K562 (cell line): Measurements from ENCODE around the gene PIK3R6. TPM values are rescaled to one million over a fixed set of nuclear protein-coding genes. Genes with fewer than 3 reads are reported as not detected.

ENCODE experiments used
- ATAC-seq: fragments of 200-7000 bp; cut with Tn5 transposase; 3 replicates; pipeline ENCODE4 v1.9.1; 2020; ENCODE audit warnings: moderate library complexity
- BruUV-seq: library from RNA; stranded (reverse); fragments of 400-500 nt; replicated peaks from 2 replicates; lab custom pipeline; 2021; lab: Mats Ljungman, UMichigan
- CTCF ChIA-PET: fragments of 300-600 bp; formaldehyde crosslinking; extraction: SDS; loops from one replicate; lab custom pipeline; 2021; ENCODE audit warnings: low intra/inter-chr PET ratio; lab: Yijun Ruan, JAX
- POLR2A ChIA-PET: fragments of 300-600, 350-650 bp; sonication (Branson Sonifier 250); formaldehyde crosslinking; extraction: SDS; loops from one replicate; lab custom pipeline; 2021; ENCODE audit warnings: antibody characterized with exemption, inconsistent platforms; lab: Yijun Ruan, JAX
- DNase-seq, 4 experiments: peaks; one replicate each; pipeline versions ENCODE4 v3.0.0 to v3.0.0-alpha.2; 2011 to 2018; ENCODE audit warnings: low spot score in 3 of 4, mixed read lengths in 3 of 4; ENCODE audit errors: extremely low read depth in 1 of 4
- FAIRE-seq: peaks from 2 replicates; lab custom pipeline; 2011; peaks lifted over from hg19 to GRCh38; lab: Jason Lieb, UNC
- H2AFZ ChIP-seq: 2 replicates; pipeline ENCODE4 v1.6.0; 2011; ENCODE audit warnings: low read depth, low read length, control low read depth, inconsistent platforms
- H3K27ac ChIP-seq: fragments of 200-600 bp; 3 replicates; pipeline ENCODE4 v1.8.0; 2011; ENCODE audit warnings: low read depth, mild to moderate bottlenecking, control low read depth, inconsistent platforms, low read length, moderate library complexity, mixed read lengths; ENCODE audit errors: extremely low read depth
- H3K27me3 ChIP-seq, 2 experiments: fragments of 300-600 bp in 1 of 2; 2 replicates in 1 of 2; 3 replicates in 1 of 2; pipeline versions ENCODE4 v1.6.0 to v1.8.0; 2011; ENCODE audit warnings: inconsistent platforms in 2 of 2, low read length in 2 of 2, mild to moderate bottlenecking in 1 of 2, mixed read lengths in 1 of 2, moderate library complexity in 1 of 2; ENCODE audit not compliant: control insufficient read depth in 2 of 2, insufficient read depth in 2 of 2
- H3K36me3 ChIP-seq: fragments of 300-600 bp; 3 replicates; pipeline ENCODE4 v1.8.0; 2011; ENCODE audit warnings: mild to moderate bottlenecking, low read length, inconsistent platforms; ENCODE audit not compliant: control insufficient read depth, insufficient read depth
- H3K4me1 ChIP-seq, 2 experiments: fragments of 200-600 bp in 1 of 2; replicated peaks in 1 of 2; 2 replicates in 1 of 2; 3 replicates in 1 of 2; pipeline versions ENCODE4 v1.5.1 to v1.8.0; 2011; ENCODE audit warnings: inconsistent platforms in 2 of 2, low read length in 2 of 2, mild to moderate bottlenecking in 1 of 2, mixed read lengths in 1 of 2, moderate library complexity in 1 of 2; ENCODE audit not compliant: control insufficient read depth in 2 of 2, insufficient read depth in 2 of 2
- H3K4me2 ChIP-seq: 2 replicates; pipeline ENCODE4 v1.6.1; 2011; ENCODE audit warnings: low read length, control low read depth, inconsistent platforms, mixed read lengths; ENCODE audit not compliant: insufficient read depth
- H3K4me3 ChIP-seq: fragments of 200-600 bp; sonication (generic), shearing (Covaris generic); 2 replicates; pipeline ENCODE4 v1.5.1; 2016; ENCODE audit warnings: control low read depth, inconsistent platforms
- H3K79me2 ChIP-seq: fragments of 200-600 bp; 3 replicates; pipeline ENCODE4 v1.8.0; 2011; ENCODE audit warnings: low read length, inconsistent platforms; ENCODE audit not compliant: control insufficient read depth, insufficient read depth
- H3K9ac ChIP-seq, 2 experiments: 2 replicates each; pipeline versions ENCODE4 v1.6.0 to v1.6.1; 2011; ENCODE audit warnings: low read depth in 2 of 2, low read length in 2 of 2, control low read depth in 1 of 2, inconsistent platforms in 1 of 2, mild to moderate bottlenecking in 1 of 2, mixed read lengths in 1 of 2; ENCODE audit not compliant: insufficient read depth in 1 of 2
- H3K9me1 ChIP-seq: one replicate; pipeline ENCODE4 v1.6.0; 2011; ENCODE audit warnings: inconsistent platforms, mild to moderate bottlenecking, low read length, moderate library complexity; ENCODE audit not compliant: control insufficient read depth, insufficient read depth
- H3K9me3 ChIP-seq: replicated peaks from 2 replicates; pipeline ENCODE4 v1.5.1; 2011; ENCODE audit warnings: low read depth, low read length, inconsistent platforms; ENCODE audit not compliant: control insufficient read depth, insufficient read depth
- H4K20me1 ChIP-seq: replicated peaks from 2 replicates; pipeline ENCODE4 v1.6.1; 2011; ENCODE audit warnings: low read length, inconsistent platforms, mixed read lengths; ENCODE audit not compliant: control insufficient read depth, insufficient read depth
- BHLHE40 ChIP-seq: IDR thresholded peaks from 2 replicates; pipeline ENCODE4 v1.6.1; 2011; ENCODE audit warnings: low read length, improper control_type of control experiment
- KDM5B ChIP-seq: fragments of 200-600 bp; sonication (generic); IDR thresholded peaks from 2 replicates; pipeline ENCODE4 v1.6.1; 2012; ENCODE audit warnings: low read depth, mild to moderate bottlenecking, moderate library complexity, low read length, control low read depth, inconsistent platforms; ENCODE audit not compliant: insufficient replicate concordance
- RB1 ChIP-seq: fragments of 450-650 bp; IDR thresholded peaks from 2 replicates; pipeline ENCODE4 v1.6.1; 2017; ENCODE audit warnings: low read depth, mild to moderate bottlenecking
- RBBP5 ChIP-seq: fragments of 200-600 bp; sonication (generic); IDR thresholded peaks from 2 replicates; pipeline ENCODE4 v1.6.1; 2012; ENCODE audit warnings: borderline replicate concordance, mild to moderate bottlenecking, low read length, control low read depth, inconsistent platforms; ENCODE audit not compliant: insufficient read depth, poor library complexity, severe bottlenecking
- SMARCA4 ChIP-seq: fragments of 450-650 bp; IDR thresholded peaks from 2 replicates; pipeline ENCODE4 v1.6.1; 2016
- SP1 ChIP-seq: sonication (generic); formaldehyde crosslinking; IDR thresholded peaks from 2 replicates; pipeline ENCODE4 v1.8.1; 2022; ENCODE audit warnings: mild to moderate bottlenecking, missing genetic modification reagents
- TCF3 ChIP-seq: sonication (generic); formaldehyde crosslinking; IDR thresholded peaks from 2 replicates; pipeline ENCODE4 v1.4.0; 2020; ENCODE audit warnings: mild to moderate bottlenecking, missing genetic modification reagents
- ZBTB33 ChIP-seq: sonication (generic); formaldehyde crosslinking; IDR thresholded peaks from 2 replicates; pipeline ENCODE4 v1.8.1; 2023; ENCODE audit warnings: mild to moderate bottlenecking, missing genetic modification reagents
- ZNF217 ChIP-seq: sonication (generic); formaldehyde crosslinking; IDR thresholded peaks from 2 replicates; pipeline ENCODE4 v1.8.0; 2022; ENCODE audit warnings: mild to moderate bottlenecking, missing genetic modification reagents
- WGBS: fragments of 100-300 bp; shearing (Covaris generic); methylation state at CpG from one replicate; pipeline ENCODE4 v1.1.6; 2016; ENCODE audit warnings: low coverage, mixed read lengths; ENCODE audit not compliant: insufficient coverage; ENCODE audit errors: missing lambda C conversion rate; 5-methylcytosine and 5-hydroxymethylcytosine counted together
- in situ Hi-C: fragments of 300-500 bp; cut with MboI; formaldehyde crosslinking; loops from 4 replicates; pipeline ENCODE4 v1.15.0; 2018; ENCODE audit warnings: inconsistent platforms, mixed read lengths
- intact Hi-C: fragments of 100-400 bp; cut with micrococcal nuclease; formaldehyde crosslinking; loops from 2 replicates; pipeline ENCODE4 v1.14.2; 2022
- polyA plus RNA-seq, 8 experiments: library from polyadenylated mRNA; depleted of rRNA in 4 of 8; stranded (reverse) in 5 of 8; unstranded in 3 of 8; fragments of >200 nt; fragmentation: Nextera tagmentation in 2 of 8; fragmentation: Illumina TruSeq in 1 of 8; extraction: Ambion mirVana in 2 of 8; extraction: Trizol in 1 of 8; gene quantifications; 2 replicates each; pipeline versions ENCODE4 v1.2.1 to v1.2.3, GENCODE V29; 2011 to 2014; ENCODE audit warnings: inconsistent platforms in 1 of 8, missing spikeins in 1 of 8
- total RNA-seq, 7 experiments: library from RNA; depleted of rRNA in 6 of 7; stranded (reverse); fragments of >200 nt in 6 of 7; fragmentation: Illumina TruSeq in 2 of 7; extraction: Trizol in 2 of 7; gene quantifications; 2 replicates each; pipeline versions ENCODE4 v1.2.1 to v1.2.3, GENCODE V29; 2011 to 2021; ENCODE audit warnings: low replicate concordance in 1 of 7
- TF ChIP-seq, protein P1 (sequence below): fragments of 450-650 bp; IDR thresholded peaks from one replicate; pipeline ENCODE4 v1.6.1; 2018; ENCODE audit warnings: mild to moderate bottlenecking, moderate library complexity; ENCODE audit not compliant: partially characterized antibody
- TF ChIP-seq, protein P2 (sequence below): sonication (generic); formaldehyde crosslinking; IDR thresholded peaks from 2 replicates; pipeline ENCODE4 v1.8.1; 2023; ENCODE audit warnings: missing genetic modification reagents, mild to moderate bottlenecking, borderline replicate concordance

PIK3R6 gene
- total and polyA plus RNA-seq, 9 of the 15 experiments (the other 6 are each of a cell fraction or from before 2014, with no cell fraction given): 0.04 TPM; not detected in 8

DNA sequence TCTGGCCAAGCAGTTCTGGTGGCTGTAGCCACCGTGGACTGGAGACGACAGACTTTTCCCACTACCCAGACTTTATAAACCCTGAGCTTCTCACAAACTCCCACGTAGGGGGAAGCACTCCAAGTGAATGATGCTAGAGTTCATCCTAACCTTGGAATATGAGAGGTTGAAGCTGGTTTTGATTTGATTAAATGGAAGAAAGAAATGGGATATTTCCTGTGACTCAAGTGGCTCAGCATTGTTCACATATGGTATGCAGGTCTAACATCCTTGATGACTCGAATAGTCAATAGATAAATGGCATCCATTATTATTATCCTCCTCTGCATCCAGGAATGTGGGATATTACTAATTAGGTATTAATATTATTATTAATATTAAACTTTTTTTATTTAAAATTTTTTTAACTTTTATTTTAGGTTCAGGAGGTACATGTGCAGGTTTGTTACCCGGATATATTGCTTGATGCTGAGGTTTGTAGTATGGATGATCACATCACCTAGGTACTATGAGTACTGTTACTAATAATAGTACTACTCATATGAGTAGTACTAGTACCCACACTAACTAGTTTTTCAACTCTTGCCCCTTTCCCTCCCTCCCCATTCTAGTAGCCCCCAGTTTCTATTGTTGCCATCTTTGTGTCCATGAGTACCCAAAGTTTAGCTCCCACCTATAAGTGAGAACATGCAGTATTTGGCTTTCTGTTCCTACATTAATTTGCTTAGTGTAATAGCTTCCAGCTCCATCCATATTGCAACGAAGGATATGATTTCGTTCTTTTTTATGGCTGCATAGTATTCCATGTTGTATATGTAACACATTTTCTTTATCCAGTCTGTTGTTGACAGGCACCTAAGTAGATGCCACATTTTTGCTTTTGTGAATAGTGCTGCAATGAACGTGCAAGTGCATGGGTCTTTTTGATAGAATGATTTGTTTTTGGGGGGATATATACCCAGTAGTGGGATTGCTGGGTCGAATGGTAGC, 22.9 kb downstream of the PIK3R6 start:
- POLR2A ChIA-PET: interaction anchor here (1.2 kb wide), 1 partner anchor 43 kb away, joined by 3 read pairs; no protein-coding TSS in a partner anchor
- H2AFZ ChIP-seq: no peak overlapping the region
- TF ChIP-seq, protein P1, sequence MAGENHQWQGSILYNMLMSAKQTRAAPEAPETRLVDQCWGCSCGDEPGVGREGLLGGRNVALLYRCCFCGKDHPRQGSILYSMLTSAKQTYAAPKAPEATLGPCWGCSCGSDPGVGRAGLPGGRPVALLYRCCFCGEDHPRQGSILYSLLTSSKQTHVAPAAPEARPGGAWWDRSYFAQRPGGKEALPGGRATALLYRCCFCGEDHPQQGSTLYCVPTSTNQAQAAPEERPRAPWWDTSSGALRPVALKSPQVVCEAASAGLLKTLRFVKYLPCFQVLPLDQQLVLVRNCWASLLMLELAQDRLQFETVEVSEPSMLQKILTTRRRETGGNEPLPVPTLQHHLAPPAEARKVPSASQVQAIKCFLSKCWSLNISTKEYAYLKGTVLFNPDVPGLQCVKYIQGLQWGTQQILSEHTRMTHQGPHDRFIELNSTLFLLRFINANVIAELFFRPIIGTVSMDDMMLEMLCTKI: no peak
- TF ChIP-seq BHLHE40: no peak
- TF ChIP-seq RB1: no peak
- no peak for TF ChIP-seq KDM5B
- no peak for TF ChIP-seq ZBTB33
- no peak for TF ChIP-seq TCF3 (CRISPR knock-in tag)
- TF ChIP-seq, protein P2, sequence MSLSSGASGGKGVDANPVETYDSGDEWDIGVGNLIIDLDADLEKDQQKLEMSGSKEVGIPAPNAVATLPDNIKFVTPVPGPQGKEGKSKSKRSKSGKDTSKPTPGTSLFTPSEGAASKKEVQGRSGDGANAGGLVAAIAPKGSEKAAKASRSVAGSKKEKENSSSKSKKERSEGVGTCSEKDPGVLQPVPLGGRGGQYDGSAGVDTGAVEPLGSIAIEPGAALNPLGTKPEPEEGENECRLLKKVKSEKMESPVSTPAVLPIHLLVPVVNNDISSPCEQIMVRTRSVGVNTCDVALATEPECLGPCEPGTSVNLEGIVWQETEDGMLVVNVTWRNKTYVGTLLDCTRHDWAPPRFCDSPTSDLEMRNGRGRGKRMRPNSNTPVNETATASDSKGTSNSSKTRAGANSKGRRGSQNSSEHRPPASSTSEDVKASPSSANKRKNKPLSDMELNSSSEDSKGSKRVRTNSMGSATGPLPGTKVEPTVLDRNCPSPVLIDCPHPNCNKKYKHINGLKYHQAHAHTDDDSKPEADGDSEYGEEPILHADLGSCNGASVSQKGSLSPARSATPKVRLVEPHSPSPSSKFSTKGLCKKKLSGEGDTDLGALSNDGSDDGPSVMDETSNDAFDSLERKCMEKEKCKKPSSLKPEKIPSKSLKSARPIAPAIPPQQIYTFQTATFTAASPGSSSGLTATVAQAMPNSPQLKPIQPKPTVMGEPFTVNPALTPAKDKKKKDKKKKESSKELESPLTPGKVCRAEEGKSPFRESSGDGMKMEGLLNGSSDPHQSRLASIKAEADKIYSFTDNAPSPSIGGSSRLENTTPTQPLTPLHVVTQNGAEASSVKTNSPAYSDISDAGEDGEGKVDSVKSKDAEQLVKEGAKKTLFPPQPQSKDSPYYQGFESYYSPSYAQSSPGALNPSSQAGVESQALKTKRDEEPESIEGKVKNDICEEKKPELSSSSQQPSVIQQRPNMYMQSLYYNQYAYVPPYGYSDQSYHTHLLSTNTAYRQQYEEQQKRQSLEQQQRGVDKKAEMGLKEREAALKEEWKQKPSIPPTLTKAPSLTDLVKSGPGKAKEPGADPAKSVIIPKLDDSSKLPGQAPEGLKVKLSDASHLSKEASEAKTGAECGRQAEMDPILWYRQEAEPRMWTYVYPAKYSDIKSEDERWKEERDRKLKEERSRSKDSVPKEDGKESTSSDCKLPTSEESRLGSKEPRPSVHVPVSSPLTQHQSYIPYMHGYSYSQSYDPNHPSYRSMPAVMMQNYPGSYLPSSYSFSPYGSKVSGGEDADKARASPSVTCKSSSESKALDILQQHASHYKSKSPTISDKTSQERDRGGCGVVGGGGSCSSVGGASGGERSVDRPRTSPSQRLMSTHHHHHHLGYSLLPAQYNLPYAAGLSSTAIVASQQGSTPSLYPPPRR (CRISPR knock-in tag): no peak
- no peak for TF ChIP-seq ZNF217
- TF ChIP-seq SMARCA4: no peak
- TF ChIP-seq RBBP5: no peak
- TF ChIP-seq SP1: no peak

More for the DNA sequence above, 22.9 kb downstream of the PIK3R6 start:
- intact Hi-C loops (no loop called here), in situ Hi-C loops (no loop called here)
- H4K20me1 ChIP-seq: no peaks in the 10 kb centered on the region
- H3K4me3 ChIP-seq: no peak overlapping the region
- no peaks in the 10 kb centered on the region for H3K4me1 ChIP-seq
- no peaks in the 10 kb centered on the region for H3K36me3 ChIP-seq
- CTCF ChIA-PET: no interaction called here
- DNase-seq: no peak
- H3K4me2 ChIP-seq: no peak overlapping the region
- no peaks in the 10 kb centered on the region for H3K9me1 ChIP-seq
- 2% methylated on average over 9 of the region's 9 CpGs for WGBS
- no peaks in the 10 kb centered on the region for H3K9me3 ChIP-seq
- H3K27me3 ChIP-seq: peaks cover 0 to 2% of the 10 kb centered on the region in 2 experiments; a peak in 1 of 5 replicates
- no peak for FAIRE-seq
- H3K79me2 ChIP-seq: no peaks in the 10 kb centered on the region
- no peak overlapping the region for H3K9ac ChIP-seq
- no peak overlapping the region for H3K27ac ChIP-seq
- no peak for ATAC-seq
- no TSS peak for BruUV-seq
